22Rv1 (cell line): Measurements from ENCODE around the gene EHMT1.

ENCODE experiments used
- CTCF ChIP-seq: fragments of 450-650 bp; IDR thresholded peaks from 2 replicates; pipeline ENCODE4 v1.5.1; 2017; ENCODE audit warnings: mild to moderate bottlenecking
- ZFX ChIP-seq: fragments of 450-650 bp; IDR thresholded peaks from 2 replicates; pipeline ENCODE4 v1.6.1; 2017; ENCODE audit warnings: antibody characterized with exemption, borderline replicate concordance

- TF ChIP-seq CTCF = no peak
- no peak for TF ChIP-seq ZFX
Measured at GRCh38 chr9:137716694-137717287, 98.0 kb downstream of the EHMT1 start.
